Measurements from ENCODE around the gene SLC15A1. TPM values are rescaled to one million over a fixed set of nuclear protein-coding genes. Genes with fewer than 3 reads are reported as not detected.

SLC15A1 gene
- total RNA-seq, 4 donors from 2014 or later: 0.97 to 2.1 TPM; not detected in 2

- intact Hi-C loops (cut with DNase I; ENCODE audit: low total_unique reads): no loop called here
- no peaks in the 10 kb centered on the region for H3K4me1 ChIP-seq
Observed at GRCh38 chr13:98675066-98675465, 77.4 kb downstream of the SLC15A1 start.

GRCh38 chr13:98672947-98673613 lies 79.4 kb downstream of the SLC15A1 start:
- intact Hi-C loops (cut with DNase I; ENCODE audit: low total_unique reads): no loop called here
- peak; percentile 64 to 70 for DNase-seq
- Histone ChIP-seq H3K36me3 (no peaks in the 10 kb centered on the region), H3K4me3 (no peak overlapping the region), H3K27ac (no peak overlapping the region), H3K9me3 (no peaks in the 10 kb centered on the region), H3K27me3 (no peaks in the 10 kb centered on the region), H3K4me1 (no peaks in the 10 kb centered on the region)
- TF ChIP-seq POLR2A (IDR thresholded peaks at IDR 0.05) (no peak), CTCF (IDR thresholded peaks at IDR 0.05) (peak; percentile 83 to 85 (median 83))

More at GRCh38 chr13:98675066-98675465, 77.4 kb downstream of the SLC15A1 start:
- no peak for DNase-seq
- Histone ChIP-seq H3K27me3 (no peaks in the 10 kb centered on the region), H3K36me3 (no peaks in the 10 kb centered on the region), H3K27ac (no peak overlapping the region), H3K9me3 (no peaks in the 10 kb centered on the region), H3K4me3 (no peak overlapping the region)
- TF ChIP-seq CTCF (IDR thresholded peaks at IDR 0.05): no peak
- no peak for TF ChIP-seq POLR2A (IDR thresholded peaks at IDR 0.05)

- no peaks in the 10 kb centered on the region for H3K36me3 ChIP-seq
- no peaks in the 10 kb centered on the region for H3K4me1 ChIP-seq
- no peak for DNase-seq
- H3K27me3 ChIP-seq: no peaks in the 10 kb centered on the region
- TF ChIP-seq CTCF (IDR thresholded peaks at IDR 0.05) (no peak), POLR2A (IDR thresholded peaks at IDR 0.05) (no peak)
- no peak overlapping the region for H3K27ac ChIP-seq
- H3K9me3 ChIP-seq: no peaks in the 10 kb centered on the region
- no peak overlapping the region for H3K4me3 ChIP-seq
- intact Hi-C loops (cut with DNase I; ENCODE audit: low total_unique reads): no loop called here
Observed at GRCh38 chr13:98668155-98668554, 84.3 kb downstream of the SLC15A1 start.

GRCh38 chr13:98665638-98665995 lies 86.9 kb downstream of the SLC15A1 start:
- H3K27me3 ChIP-seq: no peaks in the 10 kb centered on the region
- TF ChIP-seq CTCF (IDR thresholded peaks at IDR 0.05): no peak
- TF ChIP-seq POLR2A (IDR thresholded peaks at IDR 0.05): no peak
- no peaks in the 10 kb centered on the region for H3K36me3 ChIP-seq
- H3K4me3 ChIP-seq: no peak overlapping the region
- no peaks in the 10 kb centered on the region for H3K9me3 ChIP-seq
- H3K27ac ChIP-seq: no peak overlapping the region
- no peak for DNase-seq
- H3K4me1 ChIP-seq: no peaks in the 10 kb centered on the region
- intact Hi-C loops (cut with DNase I; ENCODE audit: low total_unique reads): no loop called here

GRCh38 chr13:98664924-98665637 lies 87.4 kb downstream of the SLC15A1 start:
- no peak for DNase-seq
- Histone ChIP-seq H3K4me1 (no peaks in the 10 kb centered on the region), H3K27ac (no peak overlapping the region), H3K36me3 (no peaks in the 10 kb centered on the region), H3K9me3 (no peaks in the 10 kb centered on the region), H3K27me3 (no peaks in the 10 kb centered on the region), H3K4me3 (no peak overlapping the region)
- intact Hi-C loops (cut with DNase I; ENCODE audit: low total_unique reads): no loop called here
- TF ChIP-seq POLR2A (IDR thresholded peaks at IDR 0.05) (no peak), CTCF (IDR thresholded peaks at IDR 0.05) (no peak)

Measured in uterus (tissue), 4 donors.